NCI-H1092 (cell line): ENCODE results near the gene SPZ1.
"Not testable (repeated sequence)": the region's sequence is repeated elsewhere in the genome, so short reads cannot be mapped to it uniquely, and the experiment has no call there.

Experiments used
- DNase-seq: peaks from one replicate; lab custom pipeline; 2025; lab: John Stamatoyannopoulos, UW

SPZ1 gene

DNA sequence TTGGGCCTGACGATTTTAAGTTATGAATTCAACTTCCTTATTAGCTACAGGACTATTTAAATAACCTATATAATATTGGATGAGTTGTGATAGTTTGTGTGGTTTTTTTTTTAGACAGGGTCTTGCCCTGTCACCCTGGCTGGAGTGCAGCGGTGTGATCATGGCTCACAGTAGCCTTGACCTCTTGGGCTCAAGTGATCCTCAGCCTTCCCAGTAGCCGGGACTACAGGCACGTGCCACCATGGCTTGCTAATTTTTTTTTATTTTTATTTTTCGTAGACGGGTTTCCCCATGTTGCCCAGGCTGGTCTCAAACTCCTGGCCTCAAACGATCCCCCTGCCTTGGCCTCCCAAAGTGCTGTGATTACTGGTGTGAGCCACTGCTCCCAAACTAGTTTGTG, 17.6 kb downstream of the SPZ1 start:
- DNase-seq, result no peak

DNA sequence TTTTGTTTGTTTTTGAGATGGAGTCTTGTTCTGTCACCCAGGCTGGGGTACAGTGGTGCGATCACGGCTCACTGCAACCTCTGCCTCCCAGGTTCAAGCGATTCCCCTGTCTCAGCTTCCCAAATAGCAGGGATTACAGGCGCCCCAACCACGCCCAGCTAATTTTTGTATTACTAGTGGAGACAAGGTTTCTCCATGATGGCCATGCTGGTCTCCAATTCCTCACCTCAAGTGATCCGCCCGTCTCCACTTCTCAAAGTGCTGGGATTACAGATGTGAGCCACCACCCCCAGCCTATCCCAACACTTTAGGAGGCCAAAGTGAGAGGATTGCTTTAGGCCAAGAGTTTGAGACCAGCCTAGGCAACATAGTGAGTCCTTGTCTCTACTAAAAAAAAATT, 19.3 kb downstream of the SPZ1 start:
- no peak for DNase-seq

DNA sequence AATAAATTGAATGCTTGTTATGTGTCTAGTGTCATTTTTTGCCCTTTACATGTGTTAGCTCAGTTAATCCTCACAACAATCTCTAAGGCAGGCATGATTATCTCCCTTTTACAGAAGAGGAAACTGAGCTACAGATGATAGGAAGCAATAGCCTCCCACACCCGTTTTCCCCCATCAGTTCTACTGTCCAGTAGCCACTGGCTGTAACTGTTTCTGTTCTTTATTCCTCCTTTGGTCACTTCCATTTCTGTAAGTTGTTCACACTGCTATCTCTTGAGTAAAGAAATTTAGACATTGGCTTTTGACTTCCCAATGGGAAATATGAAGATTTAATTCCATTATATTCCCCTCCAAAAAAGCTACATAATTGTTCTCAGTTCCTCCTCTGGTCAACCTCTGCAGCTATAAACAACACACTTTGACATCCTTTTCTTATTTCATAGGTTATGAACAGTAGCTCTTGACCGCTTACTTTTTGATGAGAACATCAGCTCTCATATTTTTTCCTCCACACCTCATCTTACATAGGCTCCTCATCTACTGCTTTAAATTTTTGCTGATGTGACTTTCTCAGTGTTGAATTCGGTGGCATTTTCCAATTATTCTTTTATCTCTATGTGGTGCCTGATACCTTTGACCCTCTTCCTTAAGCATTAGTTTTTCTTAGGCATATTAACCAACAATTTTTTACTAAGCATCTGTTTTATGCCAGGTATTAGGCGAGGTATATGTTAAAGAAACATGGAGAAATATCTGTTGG, 21.4 kb downstream of the SPZ1 start:
- no peak for DNase-seq

GRCh38 chr5:80343067-80343466, 23.3 kb downstream of the SPZ1 start:
- no peak for DNase-seq

- DNase-seq, result no peak
These were observed 26.3 kb downstream of the SPZ1 start for GRCh38 chr5:80346055-80346454.

DNA sequence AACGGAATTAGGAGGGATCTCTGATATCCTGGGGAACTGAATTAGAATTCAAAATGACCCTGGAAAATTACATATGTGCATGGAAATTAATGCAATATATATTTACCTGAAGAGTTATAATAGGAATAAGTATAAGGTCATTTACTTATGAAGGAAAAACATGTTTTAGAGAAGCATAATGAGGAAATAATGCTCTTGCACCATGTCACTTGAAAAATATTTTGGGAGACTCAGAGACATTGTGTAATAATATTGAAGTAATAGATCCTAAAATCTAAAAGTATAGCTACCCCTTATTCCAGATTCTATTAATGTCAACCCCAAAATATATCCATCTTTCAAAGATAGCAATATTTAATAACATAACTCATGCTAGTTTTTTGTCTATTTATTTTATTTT, 28.4 kb downstream of the SPZ1 start:
- DNase-seq, result no peak

- not testable (repeated sequence) for DNase-seq
These were observed 31.2 kb downstream of the SPZ1 start for GRCh38 chr5:80351019-80351418.

- no peak for DNase-seq
These were observed 35.9 kb downstream of the SPZ1 start for GRCh38 chr5:80355686-80356085.

DNA sequence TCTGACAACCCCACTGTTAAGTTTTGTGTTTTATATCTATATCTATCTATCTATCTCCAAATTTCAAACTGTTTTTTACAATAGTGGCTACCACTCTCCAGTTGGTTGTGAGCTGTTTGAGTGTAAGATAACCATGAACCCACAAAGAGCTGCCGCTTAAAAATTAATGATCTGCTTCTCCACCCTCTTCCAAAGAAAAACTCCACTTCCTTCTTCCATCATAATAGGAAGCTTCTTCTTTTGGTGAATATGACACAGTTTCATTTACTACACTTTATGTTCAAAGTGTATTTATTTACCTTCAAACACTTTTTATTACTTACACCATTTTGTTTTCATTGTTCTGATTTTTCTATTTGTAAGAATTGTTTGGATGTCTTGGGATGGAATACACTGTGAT, 37.9 kb downstream of the SPZ1 start:
- no peak for DNase-seq

GRCh38 chr5:80360914-80361444, 41.2 kb downstream of the SPZ1 start:
- no peak for DNase-seq

- DNase-seq, result no peak
These were observed 45.1 kb downstream of the SPZ1 start for GRCh38 chr5:80364892-80365291.

DNA sequence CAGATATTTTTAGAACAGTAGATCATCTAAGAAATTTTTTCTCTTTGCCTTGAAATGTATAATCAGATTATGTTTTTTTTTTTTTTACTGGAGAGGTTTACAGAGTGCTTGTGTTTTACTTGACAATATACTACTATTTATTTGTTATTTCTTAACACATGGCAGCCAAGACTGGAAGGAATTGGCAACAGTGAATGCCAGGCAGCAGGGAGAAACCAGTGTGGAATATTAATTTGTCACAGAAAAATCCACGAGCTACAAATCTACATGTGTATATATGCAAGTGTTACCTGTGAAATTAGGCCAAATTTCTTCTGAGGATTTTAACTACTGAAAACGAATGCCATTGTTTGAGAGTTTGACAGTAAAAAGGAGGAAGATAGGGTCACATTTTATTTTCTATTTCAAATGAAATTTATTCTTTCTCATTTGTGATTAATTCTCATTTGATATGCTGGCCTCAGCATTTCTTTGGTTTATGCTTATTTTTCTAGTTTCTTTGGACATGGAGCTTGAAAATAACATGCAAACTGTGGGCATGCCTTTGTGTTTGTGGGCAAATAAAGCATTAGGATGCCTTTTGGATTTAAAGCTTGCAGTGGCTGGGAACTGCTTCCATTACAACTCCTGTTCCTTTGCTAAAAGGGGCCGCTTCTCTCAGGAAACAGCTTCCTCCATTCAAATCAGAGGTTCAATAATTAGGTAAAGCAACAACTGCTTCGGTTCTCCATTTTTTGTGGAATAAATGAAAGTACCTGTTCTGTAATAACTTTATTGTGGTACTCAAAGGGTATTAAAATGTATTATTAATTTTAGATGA, 49.1 kb downstream of the SPZ1 start:
- DNase-seq, result no peak

GRCh38 chr5:80369521-80369920, 49.7 kb downstream of the SPZ1 start:
- peak; percentile 27 for DNase-seq

GRCh38 chr5:80370390-80370789, 50.6 kb downstream of the SPZ1 start:
- DNase-seq, result no peak
